Myometrial cell (primary cell): ENCODE results near the gene LYPD4. TPM values are rescaled to one million over a fixed set of nuclear protein-coding genes. Genes with fewer than 3 reads are reported as not detected.

Experiments
- total RNA-seq: library from RNA; depleted of rRNA; stranded (reverse); fragments of >200 nt; gene quantifications from 2 replicates; pipeline ENCODE4 v1.2.3, GENCODE V29; 2015

The LYPD4 gene, protein sequence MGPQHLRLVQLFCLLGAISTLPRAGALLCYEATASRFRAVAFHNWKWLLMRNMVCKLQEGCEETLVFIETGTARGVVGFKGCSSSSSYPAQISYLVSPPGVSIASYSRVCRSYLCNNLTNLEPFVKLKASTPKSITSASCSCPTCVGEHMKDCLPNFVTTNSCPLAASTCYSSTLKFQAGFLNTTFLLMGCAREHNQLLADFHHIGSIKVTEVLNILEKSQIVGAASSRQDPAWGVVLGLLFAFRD
- not detected in 2 replicates for total RNA-seq

DNA sequence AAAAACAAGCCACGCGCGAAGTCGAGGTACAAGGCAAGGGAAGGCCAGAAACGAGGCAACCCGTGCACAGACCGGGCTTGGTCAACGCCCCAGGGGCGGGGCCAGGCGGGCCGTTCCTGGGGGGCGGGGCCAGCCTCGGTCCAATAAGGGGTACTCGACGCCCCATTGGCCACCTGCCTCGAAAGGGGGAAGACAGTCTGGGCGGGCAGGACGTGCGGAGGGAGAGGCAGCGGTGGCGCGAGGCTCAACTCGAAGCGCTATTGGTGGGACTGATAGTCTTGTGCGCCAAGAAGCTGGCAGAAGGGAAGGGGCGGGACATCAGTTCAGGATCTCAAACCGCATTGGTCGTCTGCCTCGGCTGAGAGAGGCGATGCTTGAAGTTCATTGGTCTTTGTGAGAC, at the start of gene LYPD4:
Gene LYPD4, minus strand, starts transcription at position 83 of the 400 bp plus-strand sequence. CDS start 5,398 bp downstream, outside the sequence.

DNA sequence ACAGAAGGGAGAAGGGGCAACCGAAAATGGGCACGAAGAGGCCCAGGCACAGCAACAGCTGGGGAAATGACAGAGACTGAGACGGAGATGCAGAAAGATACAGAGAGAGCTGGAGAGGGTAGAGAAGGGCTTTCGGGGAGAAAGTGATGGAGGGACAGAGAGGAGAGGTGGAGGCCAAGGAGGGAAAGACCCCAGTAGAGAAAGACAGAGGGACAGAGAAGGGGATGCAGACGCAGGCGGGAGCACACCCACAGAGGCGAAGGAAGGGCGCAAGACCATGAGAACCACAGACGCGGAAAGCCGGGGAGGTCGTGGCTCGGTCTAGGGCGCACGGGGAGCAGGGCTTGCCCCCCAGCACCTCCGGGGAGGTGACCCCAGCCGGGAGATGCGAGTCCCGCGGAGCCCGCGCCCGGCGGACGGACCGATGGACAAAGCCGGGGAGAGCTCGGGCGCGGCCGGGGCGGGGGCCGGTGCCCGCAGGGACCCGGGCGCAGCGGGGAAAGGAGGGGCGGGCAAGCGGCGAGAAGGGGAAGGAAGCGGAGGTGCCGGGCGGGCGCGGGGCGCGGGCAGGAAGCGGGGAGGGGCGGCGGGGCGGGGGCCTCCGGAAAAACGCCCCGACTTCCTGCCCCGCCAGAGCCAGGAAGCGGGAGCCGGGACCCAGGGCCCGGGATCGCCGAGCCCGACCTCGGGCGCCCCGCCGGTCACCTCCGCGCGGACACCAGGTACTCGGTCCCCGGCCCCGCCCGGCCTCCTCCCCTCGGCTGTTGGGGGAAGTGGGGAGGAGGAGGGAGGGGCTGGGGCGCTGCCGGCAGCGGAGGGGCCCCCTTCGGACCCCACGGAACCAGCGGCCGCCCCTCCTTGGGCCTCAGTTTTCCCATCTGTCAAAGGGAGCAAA, 38.3 kb upstream of the LYPD4 start, which contains the start of gene ARHGEF1:
Gene ARHGEF1, plus strand, starts transcription at position 617 of the 895 bp plus-strand sequence. CDS start 4,899 bp downstream, outside the sequence.

DNA sequence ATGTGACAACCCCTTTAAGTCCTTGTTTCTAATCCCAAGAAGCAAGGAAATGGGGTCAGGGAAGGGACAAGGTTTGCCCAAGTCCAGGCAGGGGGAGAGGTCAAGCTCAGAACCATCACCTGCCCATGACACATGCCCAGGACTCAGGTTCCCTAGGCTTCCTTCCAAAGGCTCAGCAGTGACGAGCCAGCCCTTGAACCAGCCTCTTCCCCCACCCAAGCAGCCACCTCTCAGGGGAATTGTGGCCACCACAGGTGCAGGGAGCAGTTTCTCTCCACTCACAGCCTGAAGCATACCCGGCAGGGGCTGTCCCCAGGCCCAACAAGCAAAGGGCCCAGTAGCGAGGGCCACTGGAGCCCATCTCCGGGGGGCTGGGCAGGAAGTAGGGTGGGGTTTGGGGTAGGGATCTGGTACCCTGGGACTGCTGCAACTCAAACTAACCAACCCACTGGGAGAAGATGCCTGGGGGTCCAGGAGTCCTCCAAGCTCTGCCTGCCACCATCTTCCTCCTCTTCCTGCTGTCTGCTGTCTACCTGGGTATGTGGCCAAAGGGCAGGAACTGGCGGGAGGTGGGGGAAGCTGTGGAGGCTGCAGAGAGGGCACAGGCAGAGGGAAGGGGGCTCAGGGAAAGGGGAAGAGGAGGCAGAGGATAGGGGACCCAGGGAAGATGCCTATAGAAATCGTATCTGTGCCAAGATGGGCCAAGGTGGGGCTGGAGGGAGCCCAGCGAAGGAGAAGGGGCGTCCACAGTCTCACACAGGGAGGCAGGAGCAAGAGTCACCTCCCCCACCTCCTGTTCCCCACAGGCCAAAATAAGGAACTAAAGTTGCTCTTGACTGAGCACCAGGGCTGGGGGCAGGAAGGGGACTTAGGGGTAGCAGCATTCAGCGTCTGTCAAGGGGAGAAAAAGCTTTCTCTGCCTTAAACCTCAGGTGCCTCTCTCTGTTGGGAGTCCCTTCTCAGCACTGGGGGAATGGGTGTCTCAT, 32.7 kb upstream of the LYPD4 start, which contains the start of gene CD79A:
Gene CD79A, plus strand, starts transcription at position 433 of the 986 bp plus-strand sequence. Its CDS starts 26 bp downstream, at position 459.

DNA sequence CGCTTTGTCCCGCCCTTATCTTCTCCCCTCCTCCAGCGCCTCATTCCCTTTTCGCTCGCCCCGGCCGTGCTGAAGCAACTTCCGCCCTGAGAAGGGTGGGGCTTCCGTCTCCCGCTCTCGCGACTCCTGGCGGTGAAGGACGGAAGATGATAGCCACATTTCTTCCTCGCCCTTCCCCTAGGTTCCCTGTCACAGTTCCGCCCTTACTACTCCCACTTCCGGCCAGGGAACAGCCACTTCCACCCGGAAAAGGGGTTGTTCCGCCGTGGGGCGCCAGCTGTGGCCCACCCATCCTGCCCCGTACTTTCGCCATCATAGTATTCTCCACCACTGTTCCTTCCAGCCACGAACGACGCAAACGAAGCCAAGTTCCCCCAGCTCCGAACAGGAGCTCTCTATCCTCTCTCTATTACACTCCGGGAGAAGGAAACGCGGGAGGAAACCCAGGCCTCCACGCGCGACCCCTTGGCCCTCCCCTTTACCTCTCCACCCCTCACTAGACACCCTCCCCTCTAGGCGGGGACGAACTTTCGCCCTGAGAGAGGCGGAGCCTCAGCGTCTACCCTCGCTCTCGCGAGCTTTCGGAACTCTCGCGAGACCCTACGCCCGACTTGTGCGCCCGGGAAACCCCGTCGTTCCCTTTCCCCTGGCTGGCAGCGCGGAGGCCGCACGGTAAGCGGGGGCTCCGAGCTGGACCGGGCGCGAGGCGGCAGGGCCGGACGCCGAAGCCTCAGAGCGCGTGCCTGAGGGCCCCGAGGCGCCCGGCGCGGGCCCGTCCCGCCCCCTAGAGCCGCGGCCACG, 15.3 kb upstream of the LYPD4 start, which contains the start of gene RPS19:
Gene RPS19, plus strand, starts transcription at position 638 of the 801 bp plus-strand sequence. CDS start 520 bp downstream, outside the sequence.

DNA sequence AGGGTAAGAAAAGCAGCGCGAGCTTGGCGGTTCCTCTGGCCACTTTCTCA, 343 bp upstream of the LYPD4 start, which contains the start of gene DMRTC2:
Gene DMRTC2, plus strand, starts transcription at position 42 of the 50 bp plus-strand sequence. CDS start 2,387 bp downstream, outside the sequence.

DNA sequence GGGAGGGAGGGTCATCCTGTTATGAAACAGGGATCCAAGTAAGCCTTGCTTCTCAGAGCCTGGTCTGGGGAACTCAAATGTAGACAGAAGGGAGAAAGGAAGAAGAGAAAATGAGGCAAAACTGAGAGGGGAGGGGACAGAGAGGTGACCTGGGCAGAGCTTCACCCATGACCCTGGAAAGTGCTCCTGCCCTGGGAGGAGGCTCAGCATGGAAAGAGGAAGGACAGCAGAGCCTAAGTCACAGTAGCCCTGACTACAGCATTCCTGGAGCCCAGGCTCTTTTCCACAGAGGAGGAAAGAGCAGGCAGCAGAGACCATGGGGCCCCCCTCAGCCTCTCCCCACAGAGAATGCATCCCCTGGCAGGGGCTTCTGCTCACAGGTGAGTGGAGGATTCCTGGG, 48.1 kb downstream of the LYPD4 start, which contains the start of gene CEACAM3:
Gene CEACAM3, plus strand, starts transcription at position 226 of the 400 bp plus-strand sequence. Its CDS starts 91 bp downstream, at position 317.

Other genes with a start within 250 kb of the LYPD4 start
- gene CEACAM4, start 217.6 kb downstream of the LYPD4 start, total RNA-seq: not detected in 2 replicates
- gene CEACAM7, start 156.4 kb downstream of the LYPD4 start, total RNA-seq: not detected in 2 replicates
- not detected in 2 replicates for gene CEACAM5, start 136.1 kb downstream of the LYPD4 start, total RNA-seq
- gene CEACAM6, start 89.2 kb downstream of the LYPD4 start, total RNA-seq: not detected in 2 replicates
- not detected in 2 replicates for gene CEACAM3, start 48.1 kb downstream of the LYPD4 start, total RNA-seq
- gene DMRTC2, start 359 bp upstream of the LYPD4 start, total RNA-seq: not detected in 2 replicates
- gene RPS19, start 15.6 kb upstream of the LYPD4 start, total RNA-seq: 929 and 2,881 TPM in 2 replicates
- gene CD79A, start 32.6 kb upstream of the LYPD4 start, total RNA-seq: 0.35 TPM in 1 of 2 replicates, not detected in the other
- gene ARHGEF1, start 38.5 kb upstream of the LYPD4 start, total RNA-seq: 63.7 and 69.3 TPM in 2 replicates
- not detected in 2 replicates for gene ERFL, start 83.8 kb upstream of the LYPD4 start, total RNA-seq
- gene RABAC1, start 114.6 kb upstream of the LYPD4 start, total RNA-seq: 300 and 373 TPM in 2 replicates
- gene ATP1A3, start 149.5 kb upstream of the LYPD4 start, total RNA-seq: 0.29 and 0.89 TPM in 2 replicates
- not detected in 2 replicates for gene GRIK5, start 225.5 kb upstream of the LYPD4 start, total RNA-seq
- gene ZNF574, start 231.5 kb upstream of the LYPD4 start, total RNA-seq: 10.6 and 10.7 TPM in 2 replicates